GM18907 (cell line): ENCODE measurements around the gene EIF1AX.

Source experiments
- ATAC-seq: cut with Tn5 transposase; IDR thresholded peaks from one replicate; pipeline ENCODE4 v1.9.1; 2021; ENCODE audit warnings: mild to moderate bottlenecking, moderate library complexity; ENCODE audit not compliant: unreplicated experiment

Gene EIF1AX

GRCh38 chrX:20128670-20129069 is 13.0 kb downstream of the EIF1AX start:
- ATAC-seq, result no peak

- ATAC-seq, result peak; percentile 72
Measured at GRCh38 chrX:20127440-20127839, 14.2 kb downstream of the EIF1AX start.

GRCh38 chrX:20126833-20127232 is 14.8 kb downstream of the EIF1AX start:
- ATAC-seq, result peak; percentile 67

GRCh38 chrX:20124964-20125363 is 16.7 kb downstream of the EIF1AX start:
- no peak for ATAC-seq

GRCh38 chrX:20118065-20118824 is 23.4 kb downstream of the EIF1AX start:
- no peak for ATAC-seq

GRCh38 chrX:20116577-20117240 is 24.9 kb downstream of the EIF1AX start, which contains the start of gene MAP7D2:
MAP7D2 (minus strand) TSS chrX:20116907; CDS start chrX:20116879, 28 bp downstream.
- ATAC-seq, result no peak

GRCh38 chrX:20116087-20116576 is 25.5 kb downstream of the EIF1AX start:
- ATAC-seq, result no peak

GRCh38 chrX:20112022-20112774 is 29.4 kb downstream of the EIF1AX start:
- no peak for ATAC-seq

- ATAC-seq, result no peak
Measured at GRCh38 chrX:20111271-20111670, 30.4 kb downstream of the EIF1AX start.

- no peak for ATAC-seq
Measured at GRCh38 chrX:20101934-20102581, 39.6 kb downstream of the EIF1AX start.

GRCh38 chrX:20091499-20091898 is 50.1 kb downstream of the EIF1AX start:
- ATAC-seq, result no peak

- no peak for ATAC-seq
Measured at GRCh38 chrX:20089845-20090244, 51.8 kb downstream of the EIF1AX start.

- ATAC-seq, result no peak
Measured at GRCh38 chrX:20080277-20080676, 61.4 kb downstream of the EIF1AX start.
